Femur (tissue), 1 donor: ENCODE data around the gene KRTAP9-8.
"Not testable (repeated sequence)": the region's sequence is repeated elsewhere in the genome, so short reads cannot be mapped to it uniquely, and the experiment has no call there.

ENCODE experiments used
- DNase-seq: peaks from one replicate; pipeline ENCODE4 v3.0.0-alpha.2; 2017

KRTAP9-8 gene

DNA sequence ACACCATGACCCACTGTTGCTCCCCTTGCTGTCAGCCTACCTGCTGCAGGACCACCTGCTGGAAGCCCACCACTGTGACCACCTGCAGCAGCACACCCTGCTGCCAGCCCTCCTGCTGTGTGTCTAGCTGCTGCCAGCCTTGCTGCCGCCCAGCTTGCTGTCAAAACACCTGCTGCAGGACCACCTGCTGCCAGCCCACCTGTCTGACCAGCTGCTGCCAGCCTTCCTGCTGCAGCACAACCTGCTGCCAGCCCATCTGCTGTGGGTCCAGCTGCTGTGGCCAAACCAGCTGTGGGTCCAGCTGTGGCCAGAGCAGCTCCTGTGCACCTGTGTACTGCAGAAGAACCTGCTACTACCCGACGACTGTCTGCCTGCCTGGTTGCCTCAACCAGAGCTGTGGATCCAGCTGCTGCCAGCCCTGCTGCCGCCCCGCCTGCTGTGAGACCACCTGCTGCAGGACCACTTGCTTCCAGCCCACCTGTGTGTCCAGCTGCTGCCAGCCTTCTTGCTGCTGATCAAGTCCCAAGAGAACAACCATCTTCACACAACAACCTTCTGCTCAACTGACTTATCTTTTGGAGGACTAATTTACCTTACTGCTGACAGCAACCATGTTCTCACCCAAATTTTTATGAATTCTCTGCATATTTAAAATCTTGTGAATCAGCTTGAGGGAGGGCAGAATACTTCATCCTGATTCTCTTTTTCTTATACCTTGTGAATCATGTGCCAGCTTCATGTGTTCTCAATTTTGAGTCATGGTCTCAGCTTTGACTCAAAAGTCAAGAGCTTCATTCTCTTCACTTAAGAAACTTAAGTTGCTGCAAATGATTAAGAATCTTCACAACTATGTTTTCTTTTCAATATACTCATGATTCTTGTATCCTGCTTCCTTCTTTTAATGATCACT lies 17.8 kb downstream of the KRTAP9-8 start, which contains the start of gene KRTAP9-9:
Gene KRTAP9-9 (plus strand): TSS at position 4 of the 910 bp plus-strand sequence.
- not testable (repeated sequence) for DNase-seq

- DNase-seq: no peak
Measured at GRCh38 chr17:41256291-41256685, 18.5 kb downstream of the KRTAP9-8 start.

GRCh38 chr17:41258406-41258805 lies 20.6 kb downstream of the KRTAP9-8 start:
- no peak for DNase-seq

DNA sequence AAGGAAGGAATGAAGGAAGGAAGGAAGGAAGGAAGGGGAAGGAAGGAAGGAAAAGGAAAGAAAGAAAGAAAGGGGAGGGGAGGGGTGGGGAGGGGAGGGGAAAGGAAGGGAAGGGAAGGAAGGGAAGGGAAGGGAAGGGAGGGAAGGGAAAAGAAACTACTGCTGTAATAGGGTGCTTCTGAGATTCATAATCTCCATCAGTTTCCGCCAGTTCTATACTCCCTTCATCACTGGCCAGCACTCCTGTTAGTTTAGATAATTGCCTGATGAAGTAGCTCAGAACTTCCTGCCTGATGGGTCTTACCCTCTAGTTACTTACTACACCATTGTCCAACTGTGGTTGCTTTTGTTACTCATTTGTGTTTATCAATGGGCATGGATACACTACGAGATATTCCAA lies 25.4 kb downstream of the KRTAP9-8 start:
- DNase-seq: no peak

- no peak for DNase-seq
Measured at GRCh38 chr17:41264599-41264998, 26.8 kb downstream of the KRTAP9-8 start.

GRCh38 chr17:41265078-41265477 lies 27.3 kb downstream of the KRTAP9-8 start, which contains the start of gene KRTAP9-6:
TSS of gene KRTAP9-6 (plus strand) at chr17:41265378. CDS start at chr17:41265378, 0 bp downstream.
- DNase-seq: no peak

DNA sequence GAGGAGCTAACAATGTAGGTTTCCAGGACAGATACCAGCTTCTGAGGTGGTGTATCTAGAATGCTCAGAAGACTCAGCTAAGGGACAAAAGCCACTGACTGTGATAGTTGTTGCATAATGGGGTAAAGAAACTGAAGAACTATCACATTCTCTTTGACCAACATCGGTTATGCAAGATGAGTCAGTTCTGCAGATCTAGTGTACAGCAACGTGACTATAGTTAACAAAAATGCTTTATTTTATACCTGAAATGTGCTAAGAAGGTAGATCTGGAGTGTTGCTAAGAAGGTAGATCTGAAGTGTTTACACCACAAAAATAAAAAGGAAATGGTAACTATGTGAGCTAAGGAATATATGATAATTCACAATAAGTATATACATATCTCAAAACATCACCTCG lies 29.9 kb downstream of the KRTAP9-8 start:
- no peak for DNase-seq

- DNase-seq: not testable (repeated sequence)
Measured at GRCh38 chr17:41271323-41271722, 33.5 kb downstream of the KRTAP9-8 start.

DNA sequence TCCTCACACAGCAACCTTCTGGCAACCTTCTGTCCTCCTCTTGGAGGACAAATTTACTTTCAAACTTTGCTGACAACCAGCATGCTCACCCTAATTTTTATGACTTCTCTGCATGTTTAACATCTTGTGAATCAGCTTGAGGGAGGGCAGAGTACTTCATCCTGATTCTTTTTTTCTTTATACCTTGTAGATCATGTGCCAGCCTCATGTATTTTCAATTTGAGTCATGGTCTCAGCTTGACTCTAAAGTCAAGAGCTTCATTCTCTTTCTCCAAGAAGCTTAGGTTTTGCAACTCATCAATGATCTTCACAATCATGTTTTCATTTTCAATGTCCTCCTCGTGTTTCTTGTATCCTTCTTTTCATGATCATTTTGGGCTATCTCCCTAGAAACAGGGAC lies 34.1 kb downstream of the KRTAP9-8 start:
- DNase-seq: no peak

DNA sequence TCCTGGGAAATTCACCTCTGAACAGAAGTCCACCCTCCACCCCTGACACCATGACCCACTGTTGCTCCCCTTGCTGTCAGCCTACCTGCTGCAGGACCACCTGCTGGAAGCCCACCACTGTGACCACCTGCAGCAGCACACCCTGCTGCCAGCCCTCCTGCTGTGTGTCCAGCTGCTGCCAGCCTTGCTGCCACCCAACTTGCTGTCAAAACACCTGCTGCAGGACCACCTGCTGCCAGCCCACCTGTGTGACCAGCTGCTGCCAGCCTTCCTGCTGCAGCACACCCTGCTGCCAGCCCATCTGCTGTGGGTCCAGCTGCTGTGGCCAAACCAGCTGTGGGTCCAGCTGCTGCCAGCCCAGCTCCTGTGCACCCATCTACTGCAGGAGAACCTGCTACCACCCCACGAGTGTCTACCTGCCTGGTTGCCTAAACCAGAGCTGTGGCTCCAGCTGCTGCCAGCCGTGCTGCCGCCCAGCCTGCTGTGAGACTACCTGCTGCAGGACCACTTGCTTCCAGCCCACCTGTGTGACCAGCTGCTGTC lies 37.9 kb downstream of the KRTAP9-8 start, which contains the start of gene KRTAP9-7:
Gene KRTAP9-7 (plus strand): TSS at position 51 of the 543 bp plus-strand sequence. CDS start 0 bp downstream, at position 51.
- DNase-seq: not testable (repeated sequence)

GRCh38 chr17:41278176-41278955 lies 40.6 kb downstream of the KRTAP9-8 start:
- no peak for DNase-seq

DNA sequence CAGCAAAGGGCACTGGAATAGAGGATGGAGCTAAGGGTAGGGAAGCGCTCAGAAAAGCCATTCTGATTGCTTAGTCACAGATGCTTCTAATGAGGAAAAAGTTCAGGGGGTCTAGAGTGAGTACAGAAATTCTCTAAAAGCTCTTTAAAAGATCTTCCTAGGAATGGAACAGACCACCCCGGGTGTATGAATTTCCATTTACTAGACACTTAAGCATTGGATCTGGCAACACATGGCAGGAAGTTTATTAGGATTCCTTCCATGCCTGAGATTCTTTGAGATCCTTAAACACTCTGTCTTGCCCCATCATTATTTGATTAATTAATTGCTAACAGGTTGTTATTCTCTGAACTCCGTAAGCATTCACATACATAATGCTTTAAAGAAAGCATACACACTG lies 46.2 kb downstream of the KRTAP9-8 start:
- DNase-seq: no peak

- DNase-seq: no peak
Measured at GRCh38 chr17:41284546-41284945, 46.7 kb downstream of the KRTAP9-8 start.

- DNase-seq: no peak
Measured at GRCh38 chr17:41287050-41287449, 49.3 kb downstream of the KRTAP9-8 start.
